WTC11 (cell line): Measurements from ENCODE around the gene SSU72. TPM values are rescaled to one million over a fixed set of nuclear protein-coding genes. Genes with fewer than 3 reads are reported as not detected.

Experiments used
- ATAC-seq: fragments of 200-7000 bp; cut with Tn5 transposase; 2 replicates; pipeline ENCODE4 v1.10.0; 2021; ENCODE audit warnings: mild to moderate bottlenecking, moderate library complexity
- CTCF ChIA-PET: fragments of 300-600 bp; sonication (Branson Sonifier 250); formaldehyde crosslinking; loops from one replicate; lab custom pipeline; 2021; ENCODE audit warnings: antibody characterized with exemption; lab: Charles Lee
- POLR2A ChIA-PET: fragments of 350-600 bp; sonication (Branson Sonifier 250); formaldehyde crosslinking; loops from one replicate; lab custom pipeline; 2021; ENCODE audit warnings: antibody characterized with exemption; lab: Charles Lee
- DNase-seq: peaks from one replicate; pipeline ENCODE4 v3.0.0; 2021; ENCODE audit warnings: low spot score
- H3K27ac Mint-ChIP-seq: 2 replicates; pipeline ENCODE4 v1.8.0; 2021; ENCODE audit warnings: mixed read lengths
- H3K27me3 Mint-ChIP-seq: 2 replicates; pipeline ENCODE4 v1.8.0; 2021; ENCODE audit warnings: low read depth, mild to moderate bottlenecking, moderate library complexity, mixed read lengths
- H3K36me3 Mint-ChIP-seq: 2 replicates; pipeline ENCODE4 v1.8.0; 2021; ENCODE audit warnings: mixed read lengths
- H3K4me1 Mint-ChIP-seq: 2 replicates; pipeline ENCODE4 v1.8.0; 2022; ENCODE audit warnings: mixed read lengths
- H3K4me3 Mint-ChIP-seq: 2 replicates; pipeline ENCODE4 v1.8.0; 2021; ENCODE audit warnings: mild to moderate bottlenecking, moderate library complexity, mixed read lengths
- H3K9me3 Mint-ChIP-seq: 2 replicates; pipeline ENCODE4 v1.8.0; 2021; ENCODE audit warnings: mixed read lengths
- AFF4 ChIP-seq: sonication (generic); formaldehyde crosslinking; IDR thresholded peaks from 2 replicates; pipeline ENCODE4 v1.8.1; 2023; ENCODE audit warnings: mild to moderate bottlenecking, missing genetic modification reagents, borderline replicate concordance
- CREB1 ChIP-seq: sonication (generic); formaldehyde crosslinking; IDR thresholded peaks from 2 replicates; pipeline ENCODE4 v1.8.0; 2023; ENCODE audit warnings: mild to moderate bottlenecking, missing genetic modification reagents
- E2F5 ChIP-seq: sonication (generic); formaldehyde crosslinking; IDR thresholded peaks from 2 replicates; pipeline ENCODE4 v1.8.1; 2022; ENCODE audit warnings: mild to moderate bottlenecking, moderate library complexity, missing genetic modification reagents
- EMX1 ChIP-seq: fragments of 250-450 bp; sonication (Bioruptor Pico); IDR thresholded peaks from 2 replicates; pipeline ENCODE4 v1.8.0; 2021; ENCODE audit warnings: mild to moderate bottlenecking
- FOXP1 ChIP-seq: sonication (generic); formaldehyde crosslinking; IDR thresholded peaks from 2 replicates; pipeline ENCODE4 v1.8.0; 2022; ENCODE audit warnings: missing genetic modification reagents, mild to moderate bottlenecking, moderate library complexity, borderline replicate concordance
- FOXP4 ChIP-seq: sonication (generic); formaldehyde crosslinking; IDR thresholded peaks from 2 replicates; pipeline ENCODE4 v1.8.0; 2022; ENCODE audit warnings: mild to moderate bottlenecking, missing genetic modification reagents
- GTF2I ChIP-seq: fragments of 250-450 bp; sonication (Bioruptor Pico); conservative IDR thresholded peaks from 2 replicates; pipeline ENCODE4 v1.4.0; 2021; ENCODE audit warnings: mild to moderate bottlenecking
- MAX ChIP-seq: sonication (generic); formaldehyde crosslinking; IDR thresholded peaks from 2 replicates; pipeline ENCODE4 v1.8.0; 2022; ENCODE audit warnings: mild to moderate bottlenecking, missing genetic modification reagents
- NR2C2 ChIP-seq: sonication (generic); formaldehyde crosslinking; IDR thresholded peaks from 2 replicates; pipeline ENCODE4 v1.8.0; 2022; ENCODE audit warnings: mild to moderate bottlenecking, missing genetic modification reagents
- PRDM15 ChIP-seq: sonication (generic); formaldehyde crosslinking; IDR thresholded peaks from 2 replicates; pipeline ENCODE4 v1.8.0; 2022; ENCODE audit warnings: missing genetic modification reagents
- PREB ChIP-seq: sonication (generic); formaldehyde crosslinking; IDR thresholded peaks from 2 replicates; pipeline ENCODE4 v1.8.1; 2022; ENCODE audit warnings: mild to moderate bottlenecking, missing genetic modification reagents, moderate library complexity, borderline replicate concordance
- RORB ChIP-seq: fragments of 250-450 bp; sonication (Bioruptor Pico); IDR thresholded peaks from 2 replicates; pipeline ENCODE4 v1.9.0; 2021; ENCODE audit warnings: mild to moderate bottlenecking
- ZBTB43 ChIP-seq: sonication (generic); formaldehyde crosslinking; IDR thresholded peaks from 2 replicates; pipeline ENCODE4 v1.8.1; 2023; ENCODE audit warnings: mild to moderate bottlenecking, missing genetic modification reagents
- ZNF263 ChIP-seq: sonication (generic); formaldehyde crosslinking; IDR thresholded peaks from 2 replicates; pipeline ENCODE4 v1.8.1; 2022; ENCODE audit warnings: low read depth, mild to moderate bottlenecking, moderate library complexity, missing genetic modification reagents
- ZNF425 ChIP-seq: fragments of 250-450 bp; sonication (Bioruptor Pico); conservative IDR thresholded peaks from 2 replicates; pipeline ENCODE4 v1.9.0; 2021; ENCODE audit warnings: mild to moderate bottlenecking
- total RNA-seq: library from RNA; stranded (reverse); gene quantifications from 3 replicates; pipeline ENCODE4 v1.2.3, GENCODE V29; 2021

SSU72 gene
- total RNA-seq, 1 experiment from 2014 or later, result 158 TPM

- peak; percentile 39; the same call in 1 of the 2 replicates for TF ChIP-seq PRDM15 (CRISPR knock-in tag)
- TF ChIP-seq, all 79 proteins: peak for 1
These were observed 32.5 kb downstream of the SSU72 start (continued) for GRCh38 chr1:1541956-1542765.

- Mint-ChIP-seq H3K36me3 (peaks cover 10% of the 10 kb centered on the region), H3K9me3 (no peaks in the 10 kb centered on the region), H3K27me3 (no peaks in the 10 kb centered on the region), H3K4me1 (peaks cover 3% of the 10 kb centered on the region; the same call in 1 of the 2 replicates), H3K4me3 (peak overlapping the region; percentile 46), H3K27ac (no peak overlapping the region)
- ChIA-PET POLR2A (no interaction called here), CTCF (no interaction called here)
- DNase-seq (no peak), ATAC-seq (peak; percentile 9)
- TF ChIP-seq FOXP4 (CRISPR knock-in tag), result 0 out of 2 replicates have a peak, but pooled peaks have one; percentile 19
- 0 out of 2 replicates have a peak, but pooled peaks have one; percentile 33 for TF ChIP-seq CREB1 (CRISPR knock-in tag)
- peak; percentile 79; the same call in 1 of the 2 replicates for TF ChIP-seq FOXP1 (CRISPR knock-in tag)
- TF ChIP-seq PREB (CRISPR knock-in tag), result no peak
- TF ChIP-seq ZNF263 (CRISPR knock-in tag), result 0 out of 2 replicates have a peak, but pooled peaks have one; percentile 2
- 0 out of 2 replicates have a peak, but pooled peaks have one; percentile 74 for TF ChIP-seq AFF4 (CRISPR knock-in tag)
- no peak for TF ChIP-seq RORB (CRISPR knock-in tag)
- 0 out of 2 replicates have a peak, but pooled peaks have one; percentile 23 for TF ChIP-seq GTF2I (CRISPR knock-in tag)
- peak; percentile 82 for TF ChIP-seq MAX (CRISPR knock-in tag)
- TF ChIP-seq EMX1 (CRISPR knock-in tag), result no peak
- no peak for TF ChIP-seq ZNF425 (CRISPR knock-in tag)
- peak; percentile 10; the same call in 1 of the 2 replicates for TF ChIP-seq NR2C2 (CRISPR knock-in tag)
- TF ChIP-seq ZBTB43, result no peak
- TF ChIP-seq E2F5, result 0 out of 2 replicates have a peak, but pooled peaks have one; percentile 40
These were observed 33.6 kb downstream of the SSU72 start for GRCh38 chr1:1540818-1541628.
